ENCODE measurements around the gene RIF1.

Gene RIF1

DNA sequence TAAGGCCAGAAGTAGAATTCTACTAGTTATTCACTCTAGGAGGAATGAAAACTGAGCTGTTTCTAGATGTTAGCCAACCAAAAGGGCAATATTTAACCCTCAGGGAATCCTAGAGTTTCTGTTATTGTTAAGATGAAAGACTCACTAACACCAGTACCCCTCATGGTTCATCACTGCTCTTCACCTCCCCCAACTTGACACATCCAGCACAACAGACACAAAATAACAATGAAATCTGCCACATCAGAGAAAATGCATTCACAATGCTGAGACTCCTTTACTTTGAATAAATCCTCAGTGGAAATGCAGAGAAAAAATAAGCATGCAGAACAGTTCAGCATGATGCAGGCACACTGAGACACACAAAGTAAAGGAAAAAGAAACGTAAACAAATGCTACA, 111.3 kb downstream of the RIF1 start:
- no peak for DNase-seq (ENCODE audit: low read depth in 1 of 2, low spot score in 1 of 2)

DNA sequence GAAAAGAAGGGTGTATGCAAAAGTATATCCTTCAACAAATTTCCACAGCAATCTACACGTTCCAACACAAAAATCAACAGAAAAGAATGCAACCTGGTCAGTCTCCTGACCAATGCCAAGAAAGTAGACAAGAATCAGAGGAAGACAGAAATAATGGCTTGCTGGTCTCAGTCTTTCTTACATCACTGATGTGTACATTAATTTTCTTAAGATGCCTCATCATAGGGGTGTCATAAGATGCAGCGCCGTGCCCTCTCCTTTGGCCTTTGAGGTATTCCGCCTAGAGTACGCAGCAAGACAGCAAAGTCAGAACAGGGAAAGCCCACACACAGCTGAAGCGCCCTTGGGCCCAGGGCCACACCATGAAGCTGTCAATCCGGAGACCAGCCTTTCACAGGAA, 112.9 kb downstream of the RIF1 start:
- no peak for DNase-seq (ENCODE audit: low read depth in 1 of 2, low spot score in 1 of 2)

- DNase-seq (ENCODE audit: low read depth in 1 of 2, low spot score in 1 of 2), result no peak
Measured at GRCh38 chr2:151523850-151524249, 114.1 kb downstream of the RIF1 start.

- DNase-seq (ENCODE audit: low read depth in 1 of 2, low spot score in 1 of 2), result no peak
Measured at GRCh38 chr2:151525821-151526373, 116.2 kb downstream of the RIF1 start.

GRCh38 chr2:151526572-151527090, 116.9 kb downstream of the RIF1 start:
- DNase-seq (ENCODE audit: low read depth in 1 of 2, low spot score in 1 of 2), result no peak

Data from stimulated activated CD4-positive, alpha-beta T cell treated with anti-CD3 and anti-CD28 coated beads, Interleukin-15, amount 100 ng/mL, for 1 hour (primary cell).